C4-2B (cell line): Measurements from ENCODE around the gene CHKA.

Source experiments
- H3K27ac ChIP-seq: fragments of 450-650 bp; 2 replicates; pipeline ENCODE4 v1.5.1; 2017
- CTCF ChIP-seq: fragments of 450-650 bp; conservative IDR thresholded peaks from 2 replicates; pipeline ENCODE4 v1.5.1; 2017; ENCODE audit warnings: mild to moderate bottlenecking
- ZFX ChIP-seq: fragments of 450-650 bp; IDR thresholded peaks from 2 replicates; pipeline ENCODE4 v1.6.1; 2017

CHKA gene

DNA sequence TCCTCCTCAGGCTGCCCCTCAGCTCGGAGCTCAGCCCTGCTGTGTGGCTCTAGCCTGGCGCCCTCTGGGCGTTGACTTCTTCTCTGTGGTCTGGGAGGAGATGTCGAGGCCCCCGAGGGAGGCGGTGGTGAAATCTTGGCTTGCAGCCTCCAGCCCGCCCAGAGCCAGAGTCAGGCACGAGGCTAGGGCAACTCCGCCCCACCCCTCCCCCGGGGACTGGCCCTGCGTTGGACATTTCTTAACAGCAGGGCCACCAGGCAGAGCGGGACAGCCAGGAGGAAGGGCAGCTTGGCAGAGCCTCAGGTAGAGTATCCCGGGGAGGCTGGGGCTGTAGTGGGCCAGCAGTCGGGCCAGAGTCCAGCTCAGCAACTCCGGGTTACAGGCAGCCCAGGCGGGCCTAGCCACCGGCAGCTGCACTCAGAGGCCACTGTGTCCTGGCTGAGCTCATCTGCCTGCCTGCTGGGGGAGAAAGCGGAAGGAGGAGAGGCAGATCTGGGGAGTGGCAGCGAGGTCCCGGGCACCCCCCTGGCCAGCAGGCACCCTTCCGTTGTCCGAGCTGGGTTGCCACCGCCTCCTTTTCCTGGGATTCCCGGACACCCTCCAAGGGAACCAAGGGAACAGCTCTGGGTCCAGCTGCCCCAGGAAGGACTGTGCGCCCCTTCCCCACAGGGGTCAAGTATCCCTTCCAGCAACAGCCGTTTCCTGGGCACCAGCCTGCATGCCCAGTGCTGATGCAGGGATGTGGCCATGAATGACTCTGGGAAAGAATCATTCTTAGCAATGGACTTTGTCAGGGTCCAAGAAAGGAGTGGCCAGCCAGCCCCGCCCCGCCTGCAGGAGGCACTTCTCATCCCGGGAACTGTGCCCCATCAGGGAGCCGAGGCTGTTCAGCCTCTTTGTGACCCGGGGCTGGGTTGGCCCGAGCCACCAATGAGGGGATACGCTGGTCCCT lies 110.8 kb downstream of the CHKA start, which contains the start of gene ALDH3B1:
ALDH3B1 (plus strand) TSS at position 238 of the 952 bp plus-strand sequence. CDS start 4,971 bp downstream, outside the sequence.
- no peak within 1 kb of the TSS; the same call in 1 of the 2 replicates for H3K27ac ChIP-seq
- no peak for TF ChIP-seq CTCF
- TF ChIP-seq ZFX = no peak

DNA sequence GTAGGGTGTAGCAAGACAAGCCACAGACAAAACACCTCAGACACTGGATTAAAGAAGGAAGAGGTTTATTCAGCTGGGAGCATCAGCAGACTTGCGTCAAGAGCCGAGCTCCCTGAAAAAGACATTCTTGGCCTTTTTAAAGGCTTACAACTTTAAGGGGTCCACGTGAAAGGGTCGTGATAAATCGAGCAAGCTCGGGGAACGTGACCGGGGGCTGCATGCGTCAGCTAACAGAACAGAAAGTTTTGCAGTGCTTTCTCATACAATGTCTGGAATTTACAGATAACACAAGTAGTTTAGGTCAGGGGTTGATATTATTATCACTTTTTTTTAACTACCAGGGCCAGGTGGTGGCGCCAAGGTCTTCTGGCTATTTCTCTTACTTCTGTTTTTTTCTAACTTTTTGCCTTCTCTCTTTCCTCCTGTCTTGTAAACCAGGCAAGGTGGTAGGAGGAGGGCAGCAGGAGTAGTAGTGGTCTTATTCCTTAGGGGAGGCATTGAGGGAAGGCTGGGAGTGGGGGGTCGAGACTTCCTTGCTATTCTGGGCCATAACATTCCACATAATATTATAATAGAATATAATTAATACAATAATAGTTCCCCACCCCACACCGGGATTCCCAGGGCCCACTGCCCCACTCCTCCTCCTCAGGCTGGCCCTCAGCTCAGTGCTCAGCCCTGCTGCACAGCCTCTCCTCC lies 111.6 kb downstream of the CHKA start:
- H3K27ac ChIP-seq = no peak overlapping the region; the same call in 1 of the 2 replicates
- TF ChIP-seq ZFX (no peak), CTCF (no peak)

DNA sequence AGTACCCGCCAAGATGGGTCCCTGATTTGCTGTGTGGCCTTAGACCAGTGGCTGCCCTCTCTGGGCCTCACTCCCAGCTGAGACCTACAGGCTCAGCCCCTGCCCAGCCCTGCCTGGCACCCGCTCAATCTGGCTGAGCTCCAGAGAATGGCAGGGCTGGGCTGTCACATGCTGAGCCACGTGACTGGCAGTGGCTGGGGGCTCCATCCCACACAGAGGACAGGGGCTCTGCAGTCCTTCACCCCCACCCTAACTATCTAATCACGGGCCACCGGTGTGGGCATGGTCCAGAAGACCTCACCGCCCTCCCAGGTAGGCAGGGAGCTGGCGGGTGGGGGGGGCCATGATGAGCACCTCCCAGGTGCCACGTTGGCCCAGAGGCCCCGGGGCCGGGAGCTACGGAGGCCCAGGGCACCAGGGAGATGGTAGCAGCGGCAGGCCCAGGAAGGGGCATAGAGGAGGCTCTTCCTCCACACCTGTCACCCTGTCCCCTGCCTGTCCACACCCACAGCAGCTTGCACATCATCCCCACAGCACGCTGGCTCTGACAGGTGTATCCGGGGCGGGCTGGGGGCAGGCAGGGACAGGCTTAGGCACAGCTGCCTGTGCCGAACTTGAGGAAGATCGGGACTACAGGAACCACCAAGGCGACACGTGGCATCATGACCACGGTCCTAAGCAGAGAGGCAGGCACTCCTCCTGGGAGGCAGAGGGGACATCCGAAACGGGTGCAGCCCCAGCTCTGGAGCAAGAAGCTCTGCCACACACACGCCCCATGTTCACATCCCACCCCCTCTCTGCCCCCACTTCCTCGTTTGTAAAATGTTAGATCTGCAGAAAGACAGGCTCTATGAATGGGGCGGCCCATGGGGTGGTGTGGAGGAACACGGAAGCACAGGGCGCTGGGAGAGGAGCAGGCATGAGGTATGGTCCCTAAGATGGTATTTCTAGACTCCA lies 112.5 kb downstream of the CHKA start:
- H3K27ac ChIP-seq = no peak overlapping the region
- no peak for TF ChIP-seq ZFX
- TF ChIP-seq CTCF = no peak

DNA sequence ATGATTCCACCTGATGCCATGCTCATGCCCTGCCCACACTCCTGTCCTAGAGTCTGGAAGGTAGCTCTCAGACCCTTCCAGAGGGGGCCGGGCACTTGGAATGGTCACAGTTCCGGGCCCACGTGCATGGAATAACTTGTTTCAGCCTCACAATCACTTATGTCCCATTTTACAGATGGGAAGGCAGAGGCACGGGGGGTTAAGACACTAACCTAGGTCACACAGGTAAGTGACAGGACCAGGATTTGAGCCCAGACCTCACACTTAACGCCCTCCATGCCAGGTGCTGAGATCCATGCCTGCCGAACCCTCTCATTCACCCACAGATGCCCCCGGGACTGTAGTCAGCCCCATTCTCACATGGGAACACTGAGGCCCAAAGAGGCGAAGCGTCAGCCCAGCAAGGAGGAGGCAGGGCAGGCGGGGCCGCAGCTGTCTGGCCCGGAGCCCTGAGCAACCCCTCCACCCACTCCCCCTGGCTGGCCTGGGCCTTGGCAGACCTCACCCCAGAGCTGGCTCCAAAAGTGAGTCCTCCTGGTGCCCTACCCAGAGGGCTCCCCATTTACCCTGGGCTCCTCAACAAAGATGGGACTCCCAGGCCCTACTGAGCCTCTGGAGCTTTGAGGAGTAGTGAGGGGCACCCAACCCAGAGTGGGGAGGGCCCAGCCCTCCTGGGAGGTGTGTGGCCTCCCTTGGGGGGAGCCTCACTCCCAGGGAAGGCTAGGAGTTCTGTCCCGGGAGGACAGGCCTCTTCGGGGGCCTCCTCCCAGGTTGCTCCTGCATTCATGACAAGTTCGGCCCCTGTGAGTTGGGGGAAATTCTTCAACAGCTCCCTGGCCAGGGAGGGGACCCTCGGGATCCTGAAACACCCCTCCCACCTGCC lies 113.4 kb downstream of the CHKA start:
- no peak overlapping the region for H3K27ac ChIP-seq
- TF ChIP-seq CTCF (no peak), ZFX (no peak)

- H3K27ac ChIP-seq = no peak overlapping the region
- TF ChIP-seq ZFX = no peak
- no peak for TF ChIP-seq CTCF
Measured at GRCh38 chr11:68006606-68007166, 114.5 kb downstream of the CHKA start.
